WTC11 (cell line): Measurements from ENCODE around the gene DIP2A.

Source experiments
- AFF4 ChIP-seq: sonication (generic); formaldehyde crosslinking; IDR thresholded peaks from 2 replicates; pipeline ENCODE4 v1.8.1; 2023; ENCODE audit warnings: mild to moderate bottlenecking, missing genetic modification reagents, borderline replicate concordance
- ATF2 ChIP-seq: sonication (generic); formaldehyde crosslinking; IDR thresholded peaks from 2 replicates; pipeline ENCODE4 v1.8.1; 2022; ENCODE audit warnings: low read depth, missing genetic modification reagents, borderline replicate concordance
- ATF3 ChIP-seq: sonication (generic); formaldehyde crosslinking; conservative IDR thresholded peaks from 2 replicates; pipeline ENCODE4 v1.8.1; 2022; ENCODE audit warnings: mild to moderate bottlenecking, missing genetic modification reagents
- CREB1 ChIP-seq: sonication (generic); formaldehyde crosslinking; IDR thresholded peaks from 2 replicates; pipeline ENCODE4 v1.8.0; 2023; ENCODE audit warnings: mild to moderate bottlenecking, missing genetic modification reagents
- ELF4 ChIP-seq: sonication (generic); formaldehyde crosslinking; IDR thresholded peaks from 2 replicates; pipeline ENCODE4 v1.8.1; 2022; ENCODE audit warnings: low read depth, mild to moderate bottlenecking, moderate library complexity, missing genetic modification reagents
- FOXP1 ChIP-seq: sonication (generic); formaldehyde crosslinking; IDR thresholded peaks from 2 replicates; pipeline ENCODE4 v1.8.0; 2022; ENCODE audit warnings: missing genetic modification reagents, mild to moderate bottlenecking, moderate library complexity, borderline replicate concordance
- MAX ChIP-seq: sonication (generic); formaldehyde crosslinking; IDR thresholded peaks from 2 replicates; pipeline ENCODE4 v1.8.0; 2022; ENCODE audit warnings: mild to moderate bottlenecking, missing genetic modification reagents
- PREB ChIP-seq: sonication (generic); formaldehyde crosslinking; IDR thresholded peaks from 2 replicates; pipeline ENCODE4 v1.8.1; 2022; ENCODE audit warnings: mild to moderate bottlenecking, missing genetic modification reagents, moderate library complexity, borderline replicate concordance
- RELA ChIP-seq: sonication (generic); formaldehyde crosslinking; IDR thresholded peaks from 2 replicates; pipeline ENCODE4 v1.8.1; 2022; ENCODE audit warnings: missing genetic modification reagents, mild to moderate bottlenecking, borderline replicate concordance
- USF2 ChIP-seq: sonication (generic); formaldehyde crosslinking; IDR thresholded peaks from 2 replicates; pipeline ENCODE4 v1.8.1; 2023; ENCODE audit warnings: mild to moderate bottlenecking, missing genetic modification reagents, moderate library complexity
- ZNF317 ChIP-seq: sonication (generic); formaldehyde crosslinking; IDR thresholded peaks from 2 replicates; pipeline ENCODE4 v1.8.1; 2023; ENCODE audit warnings: low read depth, mild to moderate bottlenecking, moderate library complexity, missing genetic modification reagents, borderline replicate concordance
- TF ChIP-seq, protein P1 (sequence below): fragments of 200-600 bp; IDR thresholded peaks from 2 replicates; pipeline ENCODE4 v1.8.0; 2022; ENCODE audit warnings: antibody characterized with exemption
- TF ChIP-seq, protein P2 (sequence below): sonication (generic); formaldehyde crosslinking; IDR thresholded peaks from 2 replicates; pipeline ENCODE4 v1.8.0; 2022; ENCODE audit warnings: mild to moderate bottlenecking, missing genetic modification reagents
- TF ChIP-seq, protein P3 (sequence below): sonication (generic); formaldehyde crosslinking; IDR thresholded peaks from 2 replicates; pipeline ENCODE4 v1.8.0; 2022; ENCODE audit warnings: mild to moderate bottlenecking, missing genetic modification reagents

GRCh38 chr21:46607636-46608035, 148.9 kb downstream of the DIP2A start:
- TF ChIP-seq, protein P1, sequence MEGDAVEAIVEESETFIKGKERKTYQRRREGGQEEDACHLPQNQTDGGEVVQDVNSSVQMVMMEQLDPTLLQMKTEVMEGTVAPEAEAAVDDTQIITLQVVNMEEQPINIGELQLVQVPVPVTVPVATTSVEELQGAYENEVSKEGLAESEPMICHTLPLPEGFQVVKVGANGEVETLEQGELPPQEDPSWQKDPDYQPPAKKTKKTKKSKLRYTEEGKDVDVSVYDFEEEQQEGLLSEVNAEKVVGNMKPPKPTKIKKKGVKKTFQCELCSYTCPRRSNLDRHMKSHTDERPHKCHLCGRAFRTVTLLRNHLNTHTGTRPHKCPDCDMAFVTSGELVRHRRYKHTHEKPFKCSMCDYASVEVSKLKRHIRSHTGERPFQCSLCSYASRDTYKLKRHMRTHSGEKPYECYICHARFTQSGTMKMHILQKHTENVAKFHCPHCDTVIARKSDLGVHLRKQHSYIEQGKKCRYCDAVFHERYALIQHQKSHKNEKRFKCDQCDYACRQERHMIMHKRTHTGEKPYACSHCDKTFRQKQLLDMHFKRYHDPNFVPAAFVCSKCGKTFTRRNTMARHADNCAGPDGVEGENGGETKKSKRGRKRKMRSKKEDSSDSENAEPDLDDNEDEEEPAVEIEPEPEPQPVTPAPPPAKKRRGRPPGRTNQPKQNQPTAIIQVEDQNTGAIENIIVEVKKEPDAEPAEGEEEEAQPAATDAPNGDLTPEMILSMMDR, result no peak
- TF ChIP-seq, protein P2, sequence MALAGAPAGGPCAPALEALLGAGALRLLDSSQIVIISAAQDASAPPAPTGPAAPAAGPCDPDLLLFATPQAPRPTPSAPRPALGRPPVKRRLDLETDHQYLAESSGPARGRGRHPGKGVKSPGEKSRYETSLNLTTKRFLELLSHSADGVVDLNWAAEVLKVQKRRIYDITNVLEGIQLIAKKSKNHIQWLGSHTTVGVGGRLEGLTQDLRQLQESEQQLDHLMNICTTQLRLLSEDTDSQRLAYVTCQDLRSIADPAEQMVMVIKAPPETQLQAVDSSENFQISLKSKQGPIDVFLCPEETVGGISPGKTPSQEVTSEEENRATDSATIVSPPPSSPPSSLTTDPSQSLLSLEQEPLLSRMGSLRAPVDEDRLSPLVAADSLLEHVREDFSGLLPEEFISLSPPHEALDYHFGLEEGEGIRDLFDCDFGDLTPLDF (CRISPR knock-in tag), result no peak
- TF ChIP-seq MAX (CRISPR knock-in tag) (no peak), ZNF317 (CRISPR knock-in tag) (no peak), AFF4 (CRISPR knock-in tag) (no peak), ATF3 (no peak), PREB (CRISPR knock-in tag) (no peak), FOXP1 (CRISPR knock-in tag) (no peak), CREB1 (CRISPR knock-in tag) (no peak), USF2 (no peak), ATF2 (CRISPR knock-in tag) (no peak), ELF4 (no peak), RELA (CRISPR knock-in tag) (no peak)
- TF ChIP-seq, protein P3, sequence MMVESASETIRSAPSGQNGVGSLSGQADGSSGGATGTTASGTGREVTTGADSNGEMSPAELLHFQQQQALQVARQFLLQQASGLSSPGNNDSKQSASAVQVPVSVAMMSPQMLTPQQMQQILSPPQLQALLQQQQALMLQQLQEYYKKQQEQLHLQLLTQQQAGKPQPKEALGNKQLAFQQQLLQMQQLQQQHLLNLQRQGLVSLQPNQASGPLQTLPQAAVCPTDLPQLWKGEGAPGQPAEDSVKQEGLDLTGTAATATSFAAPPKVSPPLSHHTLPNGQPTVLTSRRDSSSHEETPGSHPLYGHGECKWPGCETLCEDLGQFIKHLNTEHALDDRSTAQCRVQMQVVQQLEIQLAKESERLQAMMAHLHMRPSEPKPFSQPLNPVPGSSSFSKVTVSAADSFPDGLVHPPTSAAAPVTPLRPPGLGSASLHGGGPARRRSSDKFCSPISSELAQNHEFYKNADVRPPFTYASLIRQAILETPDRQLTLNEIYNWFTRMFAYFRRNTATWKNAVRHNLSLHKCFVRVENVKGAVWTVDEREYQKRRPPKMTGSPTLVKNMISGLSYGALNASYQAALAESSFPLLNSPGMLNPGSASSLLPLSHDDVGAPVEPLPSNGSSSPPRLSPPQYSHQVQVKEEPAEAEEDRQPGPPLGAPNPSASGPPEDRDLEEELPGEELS (CRISPR knock-in tag), result no peak
